Astrocyte of the cerebellum (primary cell): Measurements from ENCODE around the gene DLG5.

Source experiments
- DNase-seq: peaks from one replicate; pipeline ENCODE4 v3.0.0-alpha.2; 2011; ENCODE audit warnings: low read depth
- H3K4me3 ChIP-seq: 2 replicates; pipeline ENCODE4 v1.5.1; 2011; ENCODE audit warnings: mild to moderate bottlenecking, low read depth, low read length, moderate library complexity
- CTCF ChIP-seq: IDR thresholded peaks from 2 replicates; pipeline ENCODE4 v1.5.1; 2012; ENCODE audit warnings: low read length, low read depth, moderate library complexity, mild to moderate bottlenecking; ENCODE audit errors: missing control alignments
- in situ Hi-C: cut with HindIII; loops from 2 replicates; pipeline ENCODE4 v1.10.0; 2017; ENCODE audit warnings: low sequenced_read_pairs

The DLG5 gene

GRCh38 chr10:77963901-77964300 is 37.3 kb upstream of the DLG5 start:
- H3K4me3 ChIP-seq = no peak overlapping the region
- DNase-seq = no peak
- in situ Hi-C loops = no loop called here
- TF ChIP-seq CTCF = no peak

- TF ChIP-seq CTCF = no peak
- no peak for DNase-seq
- H3K4me3 ChIP-seq = no peak overlapping the region
- in situ Hi-C loops = no loop called here
Measured at GRCh38 chr10:77962350-77963146, 36.0 kb upstream of the DLG5 start.

- DNase-seq = no peak
- H3K4me3 ChIP-seq = no peak overlapping the region
- in situ Hi-C loops = no loop called here
- TF ChIP-seq CTCF = no peak
Measured at GRCh38 chr10:77961668-77962067, 35.1 kb upstream of the DLG5 start.

GRCh38 chr10:77960829-77961329 is 34.3 kb upstream of the DLG5 start:
- DNase-seq = no peak

GRCh38 chr10:77959887-77960455 is 33.4 kb upstream of the DLG5 start:
- in situ Hi-C loops = no loop called here
- no peak overlapping the region for H3K4me3 ChIP-seq
- no peak for DNase-seq
- TF ChIP-seq CTCF = no peak

More at GRCh38 chr10:77960829-77961329, 34.3 kb upstream of the DLG5 start:
- H3K4me3 ChIP-seq = no peak overlapping the region
- in situ Hi-C loops = no loop called here
- no peak for TF ChIP-seq CTCF

- no peak overlapping the region for H3K4me3 ChIP-seq
- no peak for TF ChIP-seq CTCF
- in situ Hi-C loops = no loop called here
- peak; percentile 27 for DNase-seq
Measured at GRCh38 chr10:77959384-77959783, 32.8 kb upstream of the DLG5 start.
